HepG2 (cell line): Measurements from ENCODE around the gene PLGRKT. TPM values are rescaled to one million over a fixed set of nuclear protein-coding genes. Genes with fewer than 3 reads are reported as not detected.

Experiments used
- ATAC-seq: fragments of 200-7000 bp; cut with Tn5 transposase; 3 replicates; pipeline ENCODE4 v1.9.1; 2020; ENCODE audit warnings: mild to moderate bottlenecking, moderate library complexity
- BruUV-seq: library from RNA; stranded (reverse); fragments of 400-500 nt; replicated peaks from 2 replicates; lab custom pipeline; 2021; lab: Mats Ljungman, UMichigan
- CTCF ChIA-PET: fragments of 300-600 bp; formaldehyde crosslinking; extraction: SDS; loops from one replicate; lab custom pipeline; 2021; ENCODE audit warnings: low total read pairs, inconsistent platforms, low intra/inter-chr PET ratio; lab: Yijun Ruan, JAX
- POLR2A ChIA-PET: fragments of 350-600 bp; sonication (Branson Sonifier 250); formaldehyde crosslinking; loops from one replicate; lab custom pipeline; 2020; ENCODE audit warnings: antibody characterized with exemption, inconsistent platforms; lab: Yijun Ruan, JAX
- DNase-seq: peaks from one replicate; pipeline ENCODE4 v3.0.0-alpha.2; 2015; ENCODE audit warnings: low spot score
- FAIRE-seq: peaks from 3 replicates; lab custom pipeline; 2011; peaks lifted over from hg19 to GRCh38; lab: Jason Lieb, UNC
- H2AFZ ChIP-seq: one replicate; pipeline ENCODE4 v1.6.1; 2011; ENCODE audit warnings: low read length, inconsistent platforms
- H3K27ac ChIP-seq: fragments of 300-600 bp; 3 replicates; pipeline ENCODE4 v1.8.0; 2011; ENCODE audit warnings: mixed run types, mild to moderate bottlenecking, mixed read lengths, low read length, inconsistent platforms; ENCODE audit not compliant: insufficient read depth; ENCODE audit errors: extremely low read length
- H3K27me3 ChIP-seq, 2 experiments: fragments of 200-600 bp in 1 of 2; 2 replicates in 1 of 2; 3 replicates in 1 of 2; pipeline versions ENCODE4 v1.6.0 to v1.8.0; 2011; ENCODE audit warnings: low read length in 2 of 2, mild to moderate bottlenecking in 2 of 2, moderate library complexity in 2 of 2, inconsistent platforms in 1 of 2; ENCODE audit not compliant: insufficient read depth in 2 of 2, control insufficient read depth in 1 of 2
- H3K36me3 ChIP-seq, 2 experiments: fragments of 200-600 bp in 1 of 2; replicated peaks in 1 of 2; 2 replicates in 1 of 2; 3 replicates in 1 of 2; pipeline versions ENCODE4 v1.5.1 to v1.8.0; 2011; ENCODE audit warnings: low read length in 2 of 2, inconsistent platforms in 1 of 2; ENCODE audit not compliant: insufficient read depth in 2 of 2, control insufficient read depth in 1 of 2
- H3K4me1 ChIP-seq: 2 replicates; pipeline ENCODE4 v1.5.1; 2012; ENCODE audit warnings: low read length, inconsistent platforms; ENCODE audit not compliant: insufficient read depth
- H3K4me2 ChIP-seq: 2 replicates; pipeline ENCODE4 v1.6.0; 2011; ENCODE audit warnings: low read depth, low read length, inconsistent platforms
- H3K4me3 ChIP-seq, 3 experiments: fragments of 200-600 bp in 1 of 3; sonication (generic), shearing (Covaris generic) in 1 of 3; replicated peaks in 1 of 3; 2 replicates each; pipeline ENCODE4 v1.5.1; 2011 to 2016; ENCODE audit warnings: low read length in 3 of 3, inconsistent platforms in 2 of 3, low read depth in 2 of 3, mild to moderate bottlenecking in 2 of 3, control low read depth in 1 of 3, mixed read lengths in 1 of 3; ENCODE audit not compliant: insufficient read depth in 1 of 3
- H3K79me2 ChIP-seq: one replicate; pipeline ENCODE4 v1.6.1; 2011; ENCODE audit warnings: low read length, inconsistent platforms; ENCODE audit not compliant: insufficient read depth
- H3K9ac ChIP-seq: 2 replicates; pipeline ENCODE4 v1.6.0; 2011; ENCODE audit warnings: mild to moderate bottlenecking, low read depth, low read length, inconsistent platforms; ENCODE audit not compliant: insufficient read depth
- H3K9me3 ChIP-seq: 2 replicates; pipeline ENCODE4 v1.5.1; 2012; ENCODE audit warnings: mild to moderate bottlenecking, low read length
- H4K20me1 ChIP-seq: 2 replicates; pipeline ENCODE4 v1.6.0; 2011; ENCODE audit warnings: inconsistent platforms, mild to moderate bottlenecking, low read length, moderate library complexity; ENCODE audit not compliant: insufficient read depth
- BCL6 ChIP-seq: IDR thresholded peaks from 2 replicates; pipeline ENCODE4 v1.6.1; 2016; ENCODE audit warnings: missing genetic modification reagents, missing compliant biosample characterization
- HNF1A ChIP-seq, 2 experiments: sonication (generic) in 1 of 2; formaldehyde crosslinking in 1 of 2; IDR thresholded peaks; 2 replicates each; pipeline versions ENCODE4 v1.4.0 to v1.6.1; 2016 to 2020; ENCODE audit warnings: borderline replicate concordance in 1 of 2, low read depth in 1 of 2, mild to moderate bottlenecking in 1 of 2, missing genetic modification reagents in 1 of 2
- MBNL3 ChIP-seq: fragments of 250-450 bp; sonication (Bioruptor Pico); conservative IDR thresholded peaks from 2 replicates; pipeline ENCODE4 v1.8.0; 2022; ENCODE audit warnings: mild to moderate bottlenecking, inconsistent platforms
- MTA3 ChIP-seq: sonication (generic); formaldehyde crosslinking; IDR thresholded peaks from 2 replicates; pipeline ENCODE4 v1.4.0; 2020; ENCODE audit warnings: missing genetic modification reagents
- NR2C2 ChIP-seq: sonication (generic); formaldehyde crosslinking; IDR thresholded peaks from 2 replicates; pipeline ENCODE4 v1.4.0; 2020; ENCODE audit warnings: missing genetic modification reagents, mild to moderate bottlenecking, moderate library complexity, borderline replicate concordance
- NR2F1 ChIP-seq, 2 experiments: fragments of 450-650 bp in 1 of 2; formaldehyde crosslinking in 1 of 2; IDR thresholded peaks; 2 replicates each; pipeline versions ENCODE4 v1.5.0 to v1.6.1; 2016 to 2020; ENCODE audit warnings: mild to moderate bottlenecking in 1 of 2, missing compliant biosample characterization in 1 of 2, missing genetic modification reagents in 1 of 2, moderate library complexity in 1 of 2
- PCBP1 ChIP-seq: fragments of 200-400 bp; formaldehyde crosslinking; IDR thresholded peaks from 2 replicates; pipeline ENCODE4 v1.6.1; 2017; ENCODE audit warnings: mild to moderate bottlenecking, low read depth, low read length, borderline replicate concordance
- REXO4 ChIP-seq: sonication (generic); formaldehyde crosslinking; IDR thresholded peaks from 2 replicates; pipeline ENCODE4 v1.8.0; 2022; ENCODE audit warnings: missing genetic modification reagents, mild to moderate bottlenecking, borderline replicate concordance
- RFX3 ChIP-seq: IDR thresholded peaks from 2 replicates; pipeline ENCODE4 v1.6.1; 2016; ENCODE audit warnings: missing biosample characterization, missing genetic modification reagents
- SALL1 ChIP-seq: sonication (generic); formaldehyde crosslinking; IDR thresholded peaks from 2 replicates; pipeline ENCODE4 v1.8.0; 2022; ENCODE audit warnings: mild to moderate bottlenecking, missing genetic modification reagents
- ZNF382 ChIP-seq: sonication (generic); formaldehyde crosslinking; IDR thresholded peaks from 2 replicates; pipeline ENCODE4 v1.5.0; 2020; ENCODE audit warnings: missing genetic modification reagents, mild to moderate bottlenecking, borderline replicate concordance
- ZNF777 ChIP-seq: sonication (generic); formaldehyde crosslinking; IDR thresholded peaks from 2 replicates; pipeline ENCODE4 v1.4.0; 2020; ENCODE audit warnings: missing genetic modification reagents
- ZXDC ChIP-seq: sonication (generic); formaldehyde crosslinking; IDR thresholded peaks from 2 replicates; pipeline ENCODE4 v1.5.0; 2020; ENCODE audit warnings: mild to moderate bottlenecking, missing genetic modification reagents
- WGBS: methylation state at CpG from one replicate; pipeline ENCODE4 v1.1.6; 2017; ENCODE audit warnings: low lambda C conversion rate; 5-methylcytosine and 5-hydroxymethylcytosine counted together
- in situ Hi-C: cut with HindIII; loops from 2 replicates; pipeline ENCODE4 v1.10.0; 2017; ENCODE audit warnings: low pct_unique_long_range_greater_than_20kb; ENCODE audit not compliant: extremely low pct_ligation_motif_present
- intact Hi-C: fragments of 100-400 bp; cut with micrococcal nuclease; formaldehyde crosslinking; loops from one replicate; pipeline ENCODE4 v1.10.0; 2022; ENCODE audit not compliant: unreplicated experiment
- polyA plus RNA-seq, 8 experiments: library from polyadenylated mRNA; depleted of rRNA in 3 of 8; stranded (reverse) in 7 of 8; unstranded in 1 of 8; fragments of >200 nt; fragmentation: Illumina TruSeq in 4 of 8; extraction: Trizol in 4 of 8; gene quantifications; 2 replicates each; pipeline versions ENCODE4 v1.2.1 to v1.2.3, GENCODE V29; 2011 to 2016; ENCODE audit warnings: low read depth in 4 of 8, missing spikeins in 1 of 8, mixed read lengths in 1 of 8; ENCODE audit not compliant: insufficient read depth in 1 of 8
- total RNA-seq, 5 experiments: library from RNA; depleted of rRNA; stranded (reverse); fragments of >200 nt; fragmentation: Illumina TruSeq; extraction: Trizol; gene quantifications; 2 replicates each; pipeline ENCODE4 v1.2.3, GENCODE V29; 2016; ENCODE audit warnings: low read depth in 1 of 5

Gene PLGRKT
- total and polyA plus RNA-seq, 2 of the 13 experiments (the other 11 are each of a cell fraction or from before 2014, with no cell fraction given): 5.0 to 15.8 TPM

GRCh38 chr9:5384436-5384835, 53.3 kb downstream of the PLGRKT start:
- H3K4me3 ChIP-seq: no peak overlapping the region
- in situ Hi-C loops (no loop called here), intact Hi-C loops (no loop called here)
- no peak overlapping the region for H2AFZ ChIP-seq
- POLR2A ChIA-PET: no interaction called here
- no TSS peak for BruUV-seq
- ATAC-seq (no peak), DNase-seq (no peak), FAIRE-seq (no peak)
- no peak overlapping the region for H3K27ac ChIP-seq
- H3K36me3 ChIP-seq: no peaks in the 10 kb centered on the region
- no peak overlapping the region for H3K4me2 ChIP-seq
- no peaks in the 10 kb centered on the region for H4K20me1 ChIP-seq
- CTCF ChIA-PET: no interaction called here
- TF ChIP-seq RFX3 (CRISPR knock-in tag): no peak
- no peak for TF ChIP-seq MBNL3 (CRISPR knock-in tag)
- TF ChIP-seq PCBP1: no peak
- no peak for TF ChIP-seq ZNF382
- TF ChIP-seq BCL6 (CRISPR knock-in tag): no peak
- TF ChIP-seq SALL1 (CRISPR knock-in tag): no peak
- H3K9me3 ChIP-seq: no peaks in the 10 kb centered on the region
- H3K79me2 ChIP-seq: no peaks in the 10 kb centered on the region
- H3K4me1 ChIP-seq: no peaks in the 10 kb centered on the region
- H3K27me3 ChIP-seq: no peaks in the 10 kb centered on the region
- H3K9ac ChIP-seq: no peak overlapping the region

GRCh38 chr9:5382479-5382878, 55.2 kb downstream of the PLGRKT start:
- H3K79me2 ChIP-seq: no peaks in the 10 kb centered on the region
- H3K27ac ChIP-seq: no peak overlapping the region
- H3K4me1 ChIP-seq: no peaks in the 10 kb centered on the region
- H4K20me1 ChIP-seq: no peaks in the 10 kb centered on the region
- ATAC-seq (no peak), DNase-seq (no peak), FAIRE-seq (no peak)
- intact Hi-C loops: no loop called here
- H2AFZ ChIP-seq: no peak overlapping the region
- ChIA-PET CTCF (no interaction called here), POLR2A (no interaction called here)
- H3K9me3 ChIP-seq: no peaks in the 10 kb centered on the region
- BruUV-seq: no TSS peak
- in situ Hi-C loops: no loop called here
- H3K4me3 ChIP-seq: no peak overlapping the region
- no peaks in the 10 kb centered on the region for H3K27me3 ChIP-seq
- no peak overlapping the region for H3K9ac ChIP-seq
- 44% methylated on average over 3 of the region's 3 CpGs for WGBS
- no peak overlapping the region for H3K4me2 ChIP-seq
- no peaks in the 10 kb centered on the region for H3K36me3 ChIP-seq
- no peak for TF ChIP-seq ZXDC (CRISPR knock-in tag)
- no peak for TF ChIP-seq NR2F1 (CRISPR knock-in tag; IDR thresholded peaks at IDR 0.05)
- no peak for TF ChIP-seq ZNF777 (CRISPR knock-in tag)
- no peak for TF ChIP-seq HNF1A (IDR thresholded peaks at IDR 0.05; ENCODE audit: low read depth)
- TF ChIP-seq HNF1A (CRISPR knock-in tag; IDR thresholded peaks at IDR 0.05; ENCODE audit: borderline replicate concordance): no peak
- no peak for TF ChIP-seq MTA3 (CRISPR knock-in tag)
- TF ChIP-seq NR2C2 (CRISPR knock-in tag): no peak
- no peak for TF ChIP-seq REXO4 (CRISPR knock-in tag)
